Adrenal gland (tissue), 5 donors: ENCODE data around the gene AFTPH.

ENCODE experiments used
- CTCF ChIP-seq, 6 experiments: fragments of 450-650 bp in 4 of 6; fragments of 200-600 bp in 2 of 6; sonication (generic) in 1 of 6; IDR thresholded peaks; 1 replicate in 5 of 6; 2 replicates in 1 of 6; pipeline versions ENCODE4 v1.5.1 to v1.8.0; 2016 to 2021; ENCODE audit warnings: antibody characterized with exemption in 6 of 6, mild to moderate bottlenecking in 2 of 6, moderate library complexity in 1 of 6
- POLR2A ChIP-seq, 2 donors: fragments of 450-650 bp; IDR thresholded peaks; one replicate each; pipeline ENCODE4 v1.6.1; 2017; ENCODE audit warnings: antibody characterized with exemption in 2 of 2, mild to moderate bottlenecking in 2 of 2, moderate library complexity in 1 of 2
- donor health status: DM: no; HTN: no; CAD: no.

DNA sequence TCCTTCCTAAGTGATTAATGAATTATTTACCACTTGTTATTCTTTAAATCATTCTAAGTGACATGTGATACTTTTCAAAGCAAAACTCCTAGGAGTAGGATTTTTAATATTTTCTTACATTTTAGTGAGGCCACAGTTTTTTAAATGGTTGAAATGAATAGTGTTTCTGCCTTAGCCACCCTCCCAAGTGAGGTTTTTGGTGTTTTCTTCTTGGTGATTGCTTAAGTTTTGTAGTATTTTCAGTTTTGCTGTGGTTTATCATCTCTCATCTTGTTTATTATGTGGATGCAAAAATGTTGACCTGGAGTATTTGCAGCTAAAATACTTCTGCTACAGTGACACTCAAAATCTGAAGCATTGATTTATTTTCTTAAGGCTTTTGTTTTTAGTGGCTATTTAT, 9.8 kb downstream of the AFTPH start:
- TF ChIP-seq CTCF (IDR thresholded peaks at IDR 0.05) (no peak), POLR2A (IDR thresholded peaks at IDR 0.05) (no peak)
